ENCODE measurements around the gene ARHGAP10.

Gene ARHGAP10, protein sequence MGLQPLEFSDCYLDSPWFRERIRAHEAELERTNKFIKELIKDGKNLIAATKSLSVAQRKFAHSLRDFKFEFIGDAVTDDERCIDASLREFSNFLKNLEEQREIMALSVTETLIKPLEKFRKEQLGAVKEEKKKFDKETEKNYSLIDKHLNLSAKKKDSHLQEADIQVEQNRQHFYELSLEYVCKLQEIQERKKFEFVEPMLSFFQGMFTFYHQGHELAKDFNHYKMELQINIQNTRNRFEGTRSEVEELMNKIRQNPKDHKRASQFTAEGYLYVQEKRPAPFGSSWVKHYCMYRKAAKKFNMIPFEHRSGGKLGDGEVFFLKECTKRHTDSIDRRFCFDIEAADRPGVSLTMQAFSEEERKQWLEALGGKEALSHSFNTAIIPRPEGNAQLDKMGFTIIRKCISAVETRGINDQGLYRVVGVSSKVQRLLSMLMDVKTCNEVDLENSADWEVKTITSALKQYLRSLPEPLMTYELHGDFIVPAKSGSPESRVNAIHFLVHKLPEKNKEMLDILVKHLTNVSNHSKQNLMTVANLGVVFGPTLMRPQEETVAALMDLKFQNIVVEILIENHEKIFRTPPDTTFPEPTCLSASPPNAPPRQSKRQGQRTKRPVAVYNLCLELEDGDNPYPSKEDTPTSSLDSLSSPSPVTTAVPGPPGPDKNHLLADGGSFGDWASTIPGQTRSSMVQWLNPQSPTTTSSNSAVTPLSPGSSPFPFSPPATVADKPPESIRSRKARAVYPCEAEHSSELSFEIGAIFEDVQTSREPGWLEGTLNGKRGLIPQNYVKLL

GRCh38 chr4:147731580-147732517 is at the start of gene ARHGAP10:
TSS of gene ARHGAP10 (plus strand) at chr4:147732088. CDS start at chr4:147732302, 214 bp downstream.
- no peak for DNase-seq (ENCODE audit: extremely low read depth, low read depth)
- H3K4me3 ChIP-seq (replicated peaks; ENCODE audit: low read depth, low read length), result peak within 1 kb of the TSS; percentile 54
- no peak for TF ChIP-seq CTCF (IDR thresholded peaks at IDR 0.05; ENCODE audit: low read depth, low read length, missing control alignments)

DNA sequence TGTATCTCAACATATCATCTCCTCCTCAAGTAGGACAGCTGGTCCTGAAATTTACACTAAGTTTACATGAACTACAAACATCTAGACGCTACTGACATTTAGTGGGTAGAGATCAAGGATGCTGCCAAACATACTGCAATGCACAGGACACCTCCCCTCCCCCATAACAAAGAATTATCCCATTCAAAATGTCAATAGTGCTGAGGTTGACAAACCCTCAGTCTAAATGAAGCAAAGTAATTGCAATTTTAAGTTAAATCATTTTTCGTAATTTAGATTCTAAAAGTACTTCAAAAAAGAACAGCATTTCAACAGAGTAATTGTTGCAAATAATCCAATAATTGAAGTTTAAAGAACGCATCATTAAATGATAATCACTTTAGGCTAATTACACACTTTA is 49.1 kb upstream of the ARHGAP10 start:
- H3K4me3 ChIP-seq (replicated peaks; ENCODE audit: low read depth, low read length), result peak overlapping the region; percentile 83
- TF ChIP-seq CTCF (IDR thresholded peaks at IDR 0.05; ENCODE audit: low read depth, low read length, missing control alignments), result no peak
- DNase-seq (ENCODE audit: extremely low read depth, low read depth), result no peak

- peak overlapping the region; percentile 83 for H3K4me3 ChIP-seq (replicated peaks; ENCODE audit: low read depth, low read length)
- no peak for TF ChIP-seq CTCF (IDR thresholded peaks at IDR 0.05; ENCODE audit: low read depth, low read length, missing control alignments)
- DNase-seq (ENCODE audit: extremely low read depth, low read depth), result no peak
Observed at GRCh38 chr4:147683188-147683591, 48.7 kb upstream of the ARHGAP10 start.

DNA sequence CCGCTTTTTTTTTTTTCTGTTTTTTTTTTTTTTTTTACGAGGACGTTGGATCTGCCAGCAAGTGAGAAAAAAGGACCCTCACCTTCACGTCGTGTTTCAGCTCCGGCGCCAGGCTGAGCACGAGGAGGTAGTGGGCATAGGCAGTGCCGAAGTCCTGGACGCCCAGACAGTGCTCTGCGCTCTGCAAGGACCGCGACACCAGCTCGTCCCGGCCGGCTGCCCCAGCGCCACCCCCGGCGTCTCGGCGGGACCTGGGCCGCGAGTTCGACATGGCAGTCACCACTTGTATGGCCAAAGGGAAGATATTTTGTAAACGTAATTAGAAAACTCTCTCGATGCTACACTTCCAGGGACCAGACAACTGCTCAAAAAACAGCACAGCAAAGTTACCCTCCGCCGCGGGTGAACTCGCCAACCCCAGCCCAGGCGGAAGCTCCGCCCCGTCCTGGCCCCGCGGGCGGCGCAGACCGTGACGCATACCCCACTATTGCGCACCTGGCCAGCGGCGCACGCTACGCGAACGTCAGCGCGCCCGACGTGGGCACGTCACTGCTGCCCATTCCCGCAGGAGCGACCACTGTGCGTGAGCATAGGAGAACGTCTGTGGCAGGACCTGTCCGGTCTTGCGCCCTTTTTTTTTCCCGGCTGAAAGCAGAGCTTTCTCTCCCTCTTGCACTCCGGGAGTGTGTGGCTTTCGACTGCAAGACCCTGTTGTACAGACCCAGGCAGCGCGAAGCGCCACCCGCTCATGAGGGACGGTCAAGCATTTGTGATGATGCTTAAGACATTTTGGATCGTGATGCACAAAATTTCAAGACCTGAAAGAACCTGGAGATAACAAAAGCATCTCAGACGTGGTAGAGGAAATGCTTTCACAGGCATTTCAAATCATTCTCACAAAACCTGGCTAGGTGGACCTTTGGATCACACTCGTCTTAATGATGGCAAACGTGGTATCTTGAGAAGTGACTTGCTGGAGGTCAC is 47.9 kb upstream of the ARHGAP10 start, which contains the start of gene PRMT9:
TSS of gene PRMT9 (minus strand) at position 447 of the 984 bp plus-strand sequence. CDS start at position 271, 176 bp downstream.
- no peak for TF ChIP-seq CTCF (IDR thresholded peaks at IDR 0.05; ENCODE audit: low read depth, low read length, missing control alignments)
- DNase-seq (ENCODE audit: extremely low read depth, low read depth), result peak; percentile 73

GRCh38 chr4:147689067-147689466 is 42.8 kb upstream of the ARHGAP10 start:
- no peak for TF ChIP-seq CTCF (IDR thresholded peaks at IDR 0.05; ENCODE audit: low read depth, low read length, missing control alignments)
- no peak overlapping the region for H3K4me3 ChIP-seq (replicated peaks; ENCODE audit: low read depth, low read length)
- no peak for DNase-seq (ENCODE audit: extremely low read depth, low read depth)

More for the DNA sequence above, 47.9 kb upstream of the ARHGAP10 start, which contains the start of gene PRMT9:
- peak within 1 kb of the TSS; percentile 83 for H3K4me3 ChIP-seq (replicated peaks; ENCODE audit: low read depth, low read length)
